Astrocyte (in vitro differentiated cells and primary cell): Measurements from ENCODE around the gene VAV2.

Experiments used
- EZH2 ChIP-seq: IDR thresholded peaks from 2 replicates; pipeline ENCODE4 v1.6.1; 2012; ENCODE audit warnings: mild to moderate bottlenecking, low read length, inconsistent platforms; ENCODE audit not compliant: insufficient read depth
- TF ChIP-seq, protein P1 (sequence below): IDR thresholded peaks from 2 replicates; pipeline ENCODE4 v1.5.1; 2011; ENCODE audit warnings: low read depth, mild to moderate bottlenecking, inconsistent platforms, low read length, moderate library complexity; ENCODE audit not compliant: insufficient read depth

DNA sequence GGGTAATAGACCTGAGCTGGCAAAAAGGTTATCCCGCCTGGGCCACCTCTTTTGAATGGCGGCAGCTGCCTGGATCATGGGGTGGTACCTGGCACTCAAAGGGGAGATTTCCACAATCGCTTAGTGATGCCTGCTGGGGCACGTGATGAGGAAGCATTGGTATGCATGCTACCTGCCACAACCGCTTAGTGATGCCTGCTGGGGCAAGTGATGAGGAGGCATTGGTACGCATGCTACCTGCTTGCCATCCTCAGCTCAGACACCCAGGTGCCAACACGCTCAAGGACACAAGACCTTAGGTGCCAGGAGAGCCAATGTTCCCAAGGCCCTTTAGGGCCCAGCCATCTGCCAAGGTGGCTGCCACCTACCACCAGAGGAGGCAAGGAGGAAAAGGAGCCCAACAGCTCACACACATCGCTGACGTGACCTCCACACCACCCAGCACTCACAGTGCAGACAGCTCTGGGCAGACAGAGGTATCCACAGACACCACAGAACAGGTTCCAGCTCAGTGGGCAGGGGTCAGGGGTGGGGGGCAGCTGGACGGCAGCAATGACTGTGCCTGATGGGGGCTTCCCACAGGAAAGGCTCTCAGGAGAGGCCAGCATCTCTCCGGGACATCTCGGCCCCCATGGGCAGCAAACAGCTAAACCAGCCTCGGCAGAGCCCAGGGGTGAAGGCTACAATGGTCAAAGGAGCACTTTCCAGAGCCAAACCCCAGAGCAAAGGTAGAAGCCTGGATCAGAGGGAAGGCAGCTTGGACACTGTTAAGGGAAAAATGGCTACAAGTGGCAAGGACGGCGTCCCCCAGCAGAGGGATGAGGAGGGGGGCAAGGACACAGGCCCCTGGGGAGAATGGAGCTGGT, 210.9 kb downstream of the VAV2 start:
- no peak for TF ChIP-seq EZH2
- TF ChIP-seq, protein P1, sequence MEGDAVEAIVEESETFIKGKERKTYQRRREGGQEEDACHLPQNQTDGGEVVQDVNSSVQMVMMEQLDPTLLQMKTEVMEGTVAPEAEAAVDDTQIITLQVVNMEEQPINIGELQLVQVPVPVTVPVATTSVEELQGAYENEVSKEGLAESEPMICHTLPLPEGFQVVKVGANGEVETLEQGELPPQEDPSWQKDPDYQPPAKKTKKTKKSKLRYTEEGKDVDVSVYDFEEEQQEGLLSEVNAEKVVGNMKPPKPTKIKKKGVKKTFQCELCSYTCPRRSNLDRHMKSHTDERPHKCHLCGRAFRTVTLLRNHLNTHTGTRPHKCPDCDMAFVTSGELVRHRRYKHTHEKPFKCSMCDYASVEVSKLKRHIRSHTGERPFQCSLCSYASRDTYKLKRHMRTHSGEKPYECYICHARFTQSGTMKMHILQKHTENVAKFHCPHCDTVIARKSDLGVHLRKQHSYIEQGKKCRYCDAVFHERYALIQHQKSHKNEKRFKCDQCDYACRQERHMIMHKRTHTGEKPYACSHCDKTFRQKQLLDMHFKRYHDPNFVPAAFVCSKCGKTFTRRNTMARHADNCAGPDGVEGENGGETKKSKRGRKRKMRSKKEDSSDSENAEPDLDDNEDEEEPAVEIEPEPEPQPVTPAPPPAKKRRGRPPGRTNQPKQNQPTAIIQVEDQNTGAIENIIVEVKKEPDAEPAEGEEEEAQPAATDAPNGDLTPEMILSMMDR = no peak
